ENCODE data around the gene FAM163B. TPM values are rescaled to one million over a fixed set of nuclear protein-coding genes. Genes with fewer than 3 reads are reported as not detected.

The FAM163B gene
- total and polyA plus RNA-seq, 2 of the 8 experiments (the other 6 are each of a cell fraction or from before 2014, with no cell fraction given) = 0.63 to 1.0 TPM

DNA sequence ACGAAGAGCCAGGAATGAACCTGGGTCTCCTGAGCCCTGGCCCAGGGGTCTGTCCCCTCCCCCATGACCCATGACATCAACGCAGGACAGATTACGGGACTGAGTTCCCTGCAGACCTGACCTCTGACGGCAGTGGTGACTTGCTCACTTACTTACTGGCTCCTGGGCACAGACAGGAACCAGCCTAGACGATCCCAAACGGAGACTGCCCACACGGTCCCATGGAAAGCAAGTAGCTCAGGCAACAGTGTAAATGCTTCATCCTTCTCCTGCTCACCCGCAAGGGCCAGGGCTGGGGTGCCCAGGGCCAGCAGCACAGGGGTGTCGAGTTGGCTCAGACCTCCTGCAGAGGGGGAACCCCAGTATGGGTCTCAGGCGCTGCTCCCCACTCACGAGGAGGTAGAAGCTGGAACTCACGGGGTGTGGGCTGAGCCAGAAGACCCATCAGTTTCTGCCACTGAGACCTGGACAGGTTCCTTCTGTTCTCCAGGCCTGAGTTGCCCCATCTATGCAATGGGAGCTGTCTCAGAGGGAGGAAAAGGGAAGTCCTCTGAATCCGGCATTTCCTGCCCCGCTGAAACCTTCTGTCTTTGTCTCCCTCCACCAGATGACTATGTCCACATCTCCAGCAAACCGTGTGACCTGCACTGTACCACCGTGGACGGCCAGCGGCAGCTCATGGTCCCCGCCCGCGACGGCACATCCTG is 69.0 kb downstream of the FAM163B start (continued):
- TF ChIP-seq, protein P1, sequence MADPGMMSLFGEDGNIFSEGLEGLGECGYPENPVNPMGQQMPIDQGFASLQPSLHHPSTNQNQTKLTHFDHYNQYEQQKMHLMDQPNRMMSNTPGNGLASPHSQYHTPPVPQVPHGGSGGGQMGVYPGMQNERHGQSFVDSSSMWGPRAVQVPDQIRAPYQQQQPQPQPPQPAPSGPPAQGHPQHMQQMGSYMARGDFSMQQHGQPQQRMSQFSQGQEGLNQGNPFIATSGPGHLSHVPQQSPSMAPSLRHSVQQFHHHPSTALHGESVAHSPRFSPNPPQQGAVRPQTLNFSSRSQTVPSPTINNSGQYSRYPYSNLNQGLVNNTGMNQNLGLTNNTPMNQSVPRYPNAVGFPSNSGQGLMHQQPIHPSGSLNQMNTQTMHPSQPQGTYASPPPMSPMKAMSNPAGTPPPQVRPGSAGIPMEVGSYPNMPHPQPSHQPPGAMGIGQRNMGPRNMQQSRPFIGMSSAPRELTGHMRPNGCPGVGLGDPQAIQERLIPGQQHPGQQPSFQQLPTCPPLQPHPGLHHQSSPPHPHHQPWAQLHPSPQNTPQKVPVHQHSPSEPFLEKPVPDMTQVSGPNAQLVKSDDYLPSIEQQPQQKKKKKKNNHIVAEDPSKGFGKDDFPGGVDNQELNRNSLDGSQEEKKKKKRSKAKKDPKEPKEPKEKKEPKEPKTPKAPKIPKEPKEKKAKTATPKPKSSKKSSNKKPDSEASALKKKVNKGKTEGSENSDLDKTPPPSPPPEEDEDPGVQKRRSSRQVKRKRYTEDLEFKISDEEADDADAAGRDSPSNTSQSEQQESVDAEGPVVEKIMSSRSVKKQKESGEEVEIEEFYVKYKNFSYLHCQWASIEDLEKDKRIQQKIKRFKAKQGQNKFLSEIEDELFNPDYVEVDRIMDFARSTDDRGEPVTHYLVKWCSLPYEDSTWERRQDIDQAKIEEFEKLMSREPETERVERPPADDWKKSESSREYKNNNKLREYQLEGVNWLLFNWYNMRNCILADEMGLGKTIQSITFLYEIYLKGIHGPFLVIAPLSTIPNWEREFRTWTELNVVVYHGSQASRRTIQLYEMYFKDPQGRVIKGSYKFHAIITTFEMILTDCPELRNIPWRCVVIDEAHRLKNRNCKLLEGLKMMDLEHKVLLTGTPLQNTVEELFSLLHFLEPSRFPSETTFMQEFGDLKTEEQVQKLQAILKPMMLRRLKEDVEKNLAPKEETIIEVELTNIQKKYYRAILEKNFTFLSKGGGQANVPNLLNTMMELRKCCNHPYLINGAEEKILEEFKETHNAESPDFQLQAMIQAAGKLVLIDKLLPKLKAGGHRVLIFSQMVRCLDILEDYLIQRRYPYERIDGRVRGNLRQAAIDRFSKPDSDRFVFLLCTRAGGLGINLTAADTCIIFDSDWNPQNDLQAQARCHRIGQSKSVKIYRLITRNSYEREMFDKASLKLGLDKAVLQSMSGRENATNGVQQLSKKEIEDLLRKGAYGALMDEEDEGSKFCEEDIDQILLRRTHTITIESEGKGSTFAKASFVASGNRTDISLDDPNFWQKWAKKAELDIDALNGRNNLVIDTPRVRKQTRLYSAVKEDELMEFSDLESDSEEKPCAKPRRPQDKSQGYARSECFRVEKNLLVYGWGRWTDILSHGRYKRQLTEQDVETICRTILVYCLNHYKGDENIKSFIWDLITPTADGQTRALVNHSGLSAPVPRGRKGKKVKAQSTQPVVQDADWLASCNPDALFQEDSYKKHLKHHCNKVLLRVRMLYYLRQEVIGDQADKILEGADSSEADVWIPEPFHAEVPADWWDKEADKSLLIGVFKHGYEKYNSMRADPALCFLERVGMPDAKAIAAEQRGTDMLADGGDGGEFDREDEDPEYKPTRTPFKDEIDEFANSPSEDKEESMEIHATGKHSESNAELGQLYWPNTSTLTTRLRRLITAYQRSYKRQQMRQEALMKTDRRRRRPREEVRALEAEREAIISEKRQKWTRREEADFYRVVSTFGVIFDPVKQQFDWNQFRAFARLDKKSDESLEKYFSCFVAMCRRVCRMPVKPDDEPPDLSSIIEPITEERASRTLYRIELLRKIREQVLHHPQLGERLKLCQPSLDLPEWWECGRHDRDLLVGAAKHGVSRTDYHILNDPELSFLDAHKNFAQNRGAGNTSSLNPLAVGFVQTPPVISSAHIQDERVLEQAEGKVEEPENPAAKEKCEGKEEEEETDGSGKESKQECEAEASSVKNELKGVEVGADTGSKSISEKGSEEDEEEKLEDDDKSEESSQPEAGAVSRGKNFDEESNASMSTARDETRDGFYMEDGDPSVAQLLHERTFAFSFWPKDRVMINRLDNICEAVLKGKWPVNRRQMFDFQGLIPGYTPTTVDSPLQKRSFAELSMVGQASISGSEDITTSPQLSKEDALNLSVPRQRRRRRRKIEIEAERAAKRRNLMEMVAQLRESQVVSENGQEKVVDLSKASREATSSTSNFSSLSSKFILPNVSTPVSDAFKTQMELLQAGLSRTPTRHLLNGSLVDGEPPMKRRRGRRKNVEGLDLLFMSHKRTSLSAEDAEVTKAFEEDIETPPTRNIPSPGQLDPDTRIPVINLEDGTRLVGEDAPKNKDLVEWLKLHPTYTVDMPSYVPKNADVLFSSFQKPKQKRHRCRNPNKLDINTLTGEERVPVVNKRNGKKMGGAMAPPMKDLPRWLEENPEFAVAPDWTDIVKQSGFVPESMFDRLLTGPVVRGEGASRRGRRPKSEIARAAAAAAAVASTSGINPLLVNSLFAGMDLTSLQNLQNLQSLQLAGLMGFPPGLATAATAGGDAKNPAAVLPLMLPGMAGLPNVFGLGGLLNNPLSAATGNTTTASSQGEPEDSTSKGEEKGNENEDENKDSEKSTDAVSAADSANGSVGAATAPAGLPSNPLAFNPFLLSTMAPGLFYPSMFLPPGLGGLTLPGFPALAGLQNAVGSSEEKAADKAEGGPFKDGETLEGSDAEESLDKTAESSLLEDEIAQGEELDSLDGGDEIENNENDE (IDR thresholded peaks at IDR 0.05; ENCODE audit: insufficient replicate concordance, low read length) = no peak
- TF ChIP-seq TEAD4 (IDR thresholded peaks at IDR 0.05; ENCODE audit: low read depth, low read length) (no peak), TAF7 (optimal IDR thresholded peaks at IDR 0.05; ENCODE audit: borderline replicate concordance, low read depth, low read length) (no peak), SP2 (IDR thresholded peaks at IDR 0.05; ENCODE audit: low read length) (no peak)
- TF ChIP-seq, protein P2, sequence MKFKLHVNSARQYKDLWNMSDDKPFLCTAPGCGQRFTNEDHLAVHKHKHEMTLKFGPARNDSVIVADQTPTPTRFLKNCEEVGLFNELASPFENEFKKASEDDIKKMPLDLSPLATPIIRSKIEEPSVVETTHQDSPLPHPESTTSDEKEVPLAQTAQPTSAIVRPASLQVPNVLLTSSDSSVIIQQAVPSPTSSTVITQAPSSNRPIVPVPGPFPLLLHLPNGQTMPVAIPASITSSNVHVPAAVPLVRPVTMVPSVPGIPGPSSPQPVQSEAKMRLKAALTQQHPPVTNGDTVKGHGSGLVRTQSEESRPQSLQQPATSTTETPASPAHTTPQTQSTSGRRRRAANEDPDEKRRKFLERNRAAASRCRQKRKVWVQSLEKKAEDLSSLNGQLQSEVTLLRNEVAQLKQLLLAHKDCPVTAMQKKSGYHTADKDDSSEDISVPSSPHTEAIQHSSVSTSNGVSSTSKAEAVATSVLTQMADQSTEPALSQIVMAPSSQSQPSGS (IDR thresholded peaks at IDR 0.05; ENCODE audit: low read length) = no peak
- TF ChIP-seq, protein P3, sequence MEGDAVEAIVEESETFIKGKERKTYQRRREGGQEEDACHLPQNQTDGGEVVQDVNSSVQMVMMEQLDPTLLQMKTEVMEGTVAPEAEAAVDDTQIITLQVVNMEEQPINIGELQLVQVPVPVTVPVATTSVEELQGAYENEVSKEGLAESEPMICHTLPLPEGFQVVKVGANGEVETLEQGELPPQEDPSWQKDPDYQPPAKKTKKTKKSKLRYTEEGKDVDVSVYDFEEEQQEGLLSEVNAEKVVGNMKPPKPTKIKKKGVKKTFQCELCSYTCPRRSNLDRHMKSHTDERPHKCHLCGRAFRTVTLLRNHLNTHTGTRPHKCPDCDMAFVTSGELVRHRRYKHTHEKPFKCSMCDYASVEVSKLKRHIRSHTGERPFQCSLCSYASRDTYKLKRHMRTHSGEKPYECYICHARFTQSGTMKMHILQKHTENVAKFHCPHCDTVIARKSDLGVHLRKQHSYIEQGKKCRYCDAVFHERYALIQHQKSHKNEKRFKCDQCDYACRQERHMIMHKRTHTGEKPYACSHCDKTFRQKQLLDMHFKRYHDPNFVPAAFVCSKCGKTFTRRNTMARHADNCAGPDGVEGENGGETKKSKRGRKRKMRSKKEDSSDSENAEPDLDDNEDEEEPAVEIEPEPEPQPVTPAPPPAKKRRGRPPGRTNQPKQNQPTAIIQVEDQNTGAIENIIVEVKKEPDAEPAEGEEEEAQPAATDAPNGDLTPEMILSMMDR (IDR thresholded peaks at IDR 0.05; ENCODE audit: control extremely low read depth in 1 of 3, insufficient read depth in 1 of 3, low read depth in 1 of 3, low read length in 3 of 3) = no peak

Measured in H1 (cell line).